HepG2 (cell line): ENCODE measurements around the gene MASP1. TPM values are rescaled to one million over a fixed set of nuclear protein-coding genes. Genes with fewer than 3 reads are reported as not detected.

Experiments used
- ATAD3A ChIP-seq: sonication (generic); formaldehyde crosslinking; IDR thresholded peaks from 2 replicates; pipeline ENCODE4 v1.4.0; 2020; ENCODE audit warnings: missing genetic modification reagents
- E2F2 ChIP-seq: sonication (generic); formaldehyde crosslinking; IDR thresholded peaks from 2 replicates; pipeline ENCODE4 v1.4.0; 2020; ENCODE audit warnings: missing genetic modification reagents, borderline replicate concordance
- POGZ ChIP-seq: sonication (generic); formaldehyde crosslinking; IDR thresholded peaks from 2 replicates; pipeline ENCODE4 v1.4.0; 2020; ENCODE audit warnings: mild to moderate bottlenecking, missing genetic modification reagents
- RNF2 ChIP-seq: fragments of 450-650 bp; conservative IDR thresholded peaks from 2 replicates; pipeline ENCODE4 v1.6.1; 2016; ENCODE audit warnings: low read depth
- SNAPC4 ChIP-seq: sonication (generic); formaldehyde crosslinking; IDR thresholded peaks from 2 replicates; pipeline ENCODE4 v1.4.0; 2020; ENCODE audit warnings: mild to moderate bottlenecking, missing genetic modification reagents
- SP4 ChIP-seq: sonication (generic); formaldehyde crosslinking; IDR thresholded peaks from 2 replicates; pipeline ENCODE4 v1.8.1; 2023; ENCODE audit warnings: mild to moderate bottlenecking, missing genetic modification reagents
- THAP7 ChIP-seq: sonication (generic); formaldehyde crosslinking; IDR thresholded peaks from 2 replicates; pipeline ENCODE4 v1.8.1; 2023; ENCODE audit warnings: mild to moderate bottlenecking, missing genetic modification reagents
- TOPORS ChIP-seq: sonication (generic); formaldehyde crosslinking; IDR thresholded peaks from 2 replicates; pipeline ENCODE4 v1.8.0; 2023; ENCODE audit warnings: mild to moderate bottlenecking, missing genetic modification reagents
- ZBTB46 ChIP-seq: sonication (generic); formaldehyde crosslinking; IDR thresholded peaks from 2 replicates; pipeline ENCODE4 v1.4.0; 2020; ENCODE audit warnings: mild to moderate bottlenecking, missing genetic modification reagents, borderline replicate concordance
- ZC3H13 ChIP-seq: sonication (generic); formaldehyde crosslinking; IDR thresholded peaks from 2 replicates; pipeline ENCODE4 v1.8.1; 2023; ENCODE audit warnings: mild to moderate bottlenecking, missing genetic modification reagents, moderate library complexity
- ZFP37 ChIP-seq: sonication (generic); formaldehyde crosslinking; IDR thresholded peaks from 2 replicates; pipeline ENCODE4 v1.4.0; 2020; ENCODE audit warnings: missing genetic modification reagents, borderline replicate concordance
- ZFP90 ChIP-seq: sonication (generic); formaldehyde crosslinking; IDR thresholded peaks from 2 replicates; pipeline ENCODE4 v1.8.0; 2022; ENCODE audit warnings: missing genetic modification reagents, mild to moderate bottlenecking, inconsistent platforms, borderline replicate concordance
- ZFY ChIP-seq: sonication (generic); formaldehyde crosslinking; IDR thresholded peaks from 2 replicates; pipeline ENCODE4 v1.4.0; 2020; ENCODE audit warnings: missing genetic modification reagents
- ZNF143 ChIP-seq: sonication (generic); formaldehyde crosslinking; IDR thresholded peaks from 2 replicates; pipeline ENCODE4 v1.4.0; 2020; ENCODE audit warnings: missing genetic modification reagents
- ZNF317 ChIP-seq: sonication (generic); formaldehyde crosslinking; IDR thresholded peaks from 2 replicates; pipeline ENCODE4 v1.5.0; 2020; ENCODE audit warnings: mild to moderate bottlenecking, missing genetic modification reagents
- ZNF432 ChIP-seq: sonication (generic); formaldehyde crosslinking; IDR thresholded peaks from 2 replicates; pipeline ENCODE4 v1.5.0; 2020; ENCODE audit warnings: missing genetic modification reagents, mild to moderate bottlenecking, borderline replicate concordance
- ZNF558 ChIP-seq: sonication (generic); formaldehyde crosslinking; IDR thresholded peaks from 2 replicates; pipeline ENCODE4 v1.9.0; 2022; ENCODE audit warnings: mild to moderate bottlenecking, missing genetic modification reagents, borderline replicate concordance
- ZNF672 ChIP-seq: sonication (generic); formaldehyde crosslinking; IDR thresholded peaks from 2 replicates; pipeline ENCODE4 v1.8.1; 2022; ENCODE audit warnings: missing genetic modification reagents
- ZNF704 ChIP-seq: sonication (generic); formaldehyde crosslinking; IDR thresholded peaks from 2 replicates; pipeline ENCODE4 v1.8.1; 2023; ENCODE audit warnings: mild to moderate bottlenecking, inconsistent platforms, moderate library complexity, missing genetic modification reagents, borderline replicate concordance
- ZNF883 ChIP-seq: sonication (generic); formaldehyde crosslinking; IDR thresholded peaks from 2 replicates; pipeline ENCODE4 v1.5.1; 2020; ENCODE audit warnings: mild to moderate bottlenecking, missing genetic modification reagents; ENCODE audit errors: not compliant biosample characterization
- ZSCAN9 ChIP-seq: IDR thresholded peaks from 2 replicates; pipeline ENCODE4 v1.6.1; 2016; ENCODE audit warnings: borderline replicate concordance
- polyA plus RNA-seq, 8 experiments: library from polyadenylated mRNA; depleted of rRNA in 3 of 8; stranded (reverse) in 7 of 8; unstranded in 1 of 8; fragments of >200 nt; fragmentation: Illumina TruSeq in 4 of 8; extraction: Trizol in 4 of 8; gene quantifications; 2 replicates each; pipeline versions ENCODE4 v1.2.1 to v1.2.3, GENCODE V29; 2011 to 2016; ENCODE audit warnings: low read depth in 4 of 8, missing spikeins in 1 of 8, mixed read lengths in 1 of 8; ENCODE audit not compliant: insufficient read depth in 1 of 8
- total RNA-seq, 5 experiments: library from RNA; depleted of rRNA; stranded (reverse); fragments of >200 nt; fragmentation: Illumina TruSeq; extraction: Trizol; gene quantifications; 2 replicates each; pipeline ENCODE4 v1.2.3, GENCODE V29; 2016; ENCODE audit warnings: low read depth in 1 of 5

The MASP1 gene
- total and polyA plus RNA-seq, 2 of the 13 experiments (the other 11 are each of a cell fraction or from before 2014, with no cell fraction given), result 10.8 to 56.0 TPM

GRCh38 chr3:187286467-187287059, 5.0 kb downstream of the MASP1 start (continued):
- TF ChIP-seq ZSCAN9 (CRISPR knock-in tag), result no peak
- no peak for TF ChIP-seq ZC3H13 (CRISPR knock-in tag)
- no peak for TF ChIP-seq SP4
- no peak for TF ChIP-seq E2F2 (CRISPR knock-in tag)
- no peak for TF ChIP-seq SNAPC4
- TF ChIP-seq THAP7 (CRISPR knock-in tag), result no peak
- no peak for TF ChIP-seq TOPORS
- TF ChIP-seq ZNF317 (CRISPR knock-in tag), result no peak
- TF ChIP-seq ZFP90 (CRISPR knock-in tag), result no peak
- TF ChIP-seq RNF2, result no peak
- TF ChIP-seq ATAD3A (CRISPR knock-in tag), result no peak
- no peak for TF ChIP-seq ZNF432 (CRISPR knock-in tag)
- TF ChIP-seq ZNF672 (CRISPR knock-in tag), result no peak
- no peak for TF ChIP-seq ZNF558 (CRISPR knock-in tag)
- TF ChIP-seq ZBTB46, result no peak
- TF ChIP-seq ZNF704 (CRISPR knock-in tag), result no peak
- TF ChIP-seq ZFP37 (CRISPR knock-in tag), result no peak
- TF ChIP-seq ZFY (CRISPR knock-in tag), result 0 out of 2 replicates have a peak, but pooled peaks have one; percentile 19
- 0 out of 2 replicates have a peak, but pooled peaks have one; percentile 29 for TF ChIP-seq POGZ (CRISPR knock-in tag)
- TF ChIP-seq ZNF143 (CRISPR knock-in tag), result no peak
- TF ChIP-seq ZNF883 (CRISPR knock-in tag), result no peak
